Posterior cingulate gyrus (tissue), 11 donors: ENCODE results near the gene PIEZO2.

Experiments
- DNase-seq, 10 donors: peaks; one replicate each; pipeline versions ENCODE4 v3.0.0 to v3.0.0-alpha.2; 2020 to 2021; ENCODE audit warnings: mixed read lengths in 3 of 10
- intact Hi-C: fragments of 100-400 bp; cut with DNase I; formaldehyde crosslinking; loops from one replicate; pipeline ENCODE4 v1.15.1; 2023

PIEZO2 gene

DNA sequence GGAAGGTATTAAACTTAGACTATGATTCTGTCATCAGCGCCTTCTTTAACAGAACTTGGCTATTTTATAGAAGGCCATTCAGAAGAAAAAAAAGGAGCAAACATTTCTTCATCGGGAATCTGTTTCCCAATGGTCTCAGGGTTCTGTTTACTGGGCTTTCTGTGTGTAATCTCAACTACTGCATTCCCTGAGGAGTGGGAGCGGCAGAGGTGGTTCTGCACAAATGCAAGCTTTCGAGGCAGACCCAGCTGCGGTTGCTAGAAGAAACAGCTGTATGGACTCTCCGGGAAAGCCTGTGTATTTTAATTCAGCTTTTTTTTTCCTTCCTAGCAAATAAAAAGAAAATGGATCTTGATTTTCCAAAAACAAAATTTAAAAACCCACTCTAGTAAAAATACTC, 372.9 kb downstream of the PIEZO2 start:
- intact Hi-C loops = no loop called here
- DNase-seq = no peak

DNA sequence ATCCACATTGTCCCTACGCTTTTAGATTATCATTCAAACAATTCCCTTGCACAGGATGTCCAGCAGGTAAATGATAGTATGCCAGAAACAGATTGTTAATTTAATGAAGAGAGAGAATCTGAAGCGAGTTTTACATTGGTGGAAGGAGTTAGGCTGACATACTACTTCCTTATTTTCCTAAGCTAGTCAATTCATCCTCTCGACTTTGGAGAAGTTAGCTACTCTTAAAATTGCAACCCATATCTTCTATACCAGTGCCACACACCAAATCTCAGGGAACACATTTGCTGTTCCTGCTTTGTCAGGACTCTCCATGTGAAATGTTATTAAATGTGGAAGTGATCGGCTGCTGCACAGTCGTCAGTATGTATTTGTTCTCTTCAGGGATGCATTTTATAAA, 374.3 kb downstream of the PIEZO2 start:
- intact Hi-C loops = no loop called here
- DNase-seq = no peak

DNA sequence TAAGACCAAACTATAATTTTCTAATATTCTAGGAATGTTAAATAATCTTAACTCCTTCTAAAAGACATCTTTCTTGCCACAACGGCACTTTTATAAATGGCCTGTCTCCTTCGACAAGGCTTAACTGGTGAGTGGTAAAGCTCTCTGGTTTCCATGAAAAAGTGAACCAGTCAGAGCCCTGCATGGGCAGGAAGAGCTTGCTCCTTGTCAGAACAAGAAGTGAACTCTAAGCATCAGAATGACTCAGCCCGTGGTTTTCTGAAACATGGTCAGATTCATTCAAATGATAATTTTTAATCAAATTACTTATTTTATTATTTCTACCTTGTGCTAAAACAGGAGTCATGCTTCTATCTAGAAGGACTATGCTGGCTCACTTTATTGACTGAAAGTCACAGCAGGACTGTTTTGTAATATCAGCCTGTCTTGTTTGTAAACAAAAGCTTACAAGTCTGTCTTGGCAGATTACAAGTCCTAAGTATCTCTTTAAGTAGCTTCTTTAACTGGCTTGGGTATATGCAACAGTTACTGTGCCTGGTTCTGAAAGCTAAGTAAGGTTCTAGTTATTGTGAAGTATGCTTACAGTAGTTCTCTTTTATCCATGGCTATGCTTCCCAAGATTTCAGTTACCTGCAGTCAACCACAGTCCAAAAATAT, 378.2 kb downstream of the PIEZO2 start:
- intact Hi-C loops = no loop called here
- DNase-seq = no peak

DNA sequence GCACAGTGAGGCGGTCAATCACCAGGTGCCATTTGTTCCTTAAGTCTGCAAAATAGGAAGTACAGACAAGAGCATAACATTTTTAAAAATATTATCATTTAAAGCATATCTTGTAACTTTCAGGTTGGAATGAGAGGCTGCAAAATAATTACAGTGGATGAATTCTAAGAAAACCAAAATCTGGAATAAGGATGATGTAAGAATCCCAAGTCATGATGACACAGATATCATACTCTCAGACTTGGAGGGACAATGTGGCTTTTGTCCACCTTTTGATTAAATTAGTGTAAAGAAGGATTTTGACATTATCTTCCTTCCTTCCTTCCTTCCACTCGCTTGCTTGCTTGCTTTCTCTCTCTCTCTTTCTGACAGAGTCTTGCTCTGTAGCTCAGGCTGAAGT, 379.1 kb downstream of the PIEZO2 start:
- intact Hi-C loops = no loop called here
- no peak for DNase-seq

DNA sequence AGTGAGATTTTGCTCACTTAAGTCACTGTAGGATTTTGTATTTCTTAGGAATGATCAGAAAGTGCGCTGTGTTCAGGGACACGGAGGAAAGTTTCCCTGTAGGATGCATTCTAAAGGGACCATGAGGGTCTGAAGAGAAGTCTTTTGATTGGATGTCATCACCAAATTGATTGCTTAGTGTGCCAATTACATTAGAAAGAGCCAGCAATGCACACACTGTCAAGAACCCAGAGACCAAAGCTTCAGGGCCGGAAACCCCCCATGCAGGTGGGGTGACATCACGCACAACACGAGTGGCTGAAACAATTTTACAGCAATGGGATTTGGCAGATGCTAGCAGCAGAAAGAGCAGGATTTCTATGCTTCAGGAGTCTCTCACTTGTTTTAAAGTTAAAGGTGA, 381.1 kb downstream of the PIEZO2 start:
- intact Hi-C loops = no loop called here
- DNase-seq = no peak

DNA sequence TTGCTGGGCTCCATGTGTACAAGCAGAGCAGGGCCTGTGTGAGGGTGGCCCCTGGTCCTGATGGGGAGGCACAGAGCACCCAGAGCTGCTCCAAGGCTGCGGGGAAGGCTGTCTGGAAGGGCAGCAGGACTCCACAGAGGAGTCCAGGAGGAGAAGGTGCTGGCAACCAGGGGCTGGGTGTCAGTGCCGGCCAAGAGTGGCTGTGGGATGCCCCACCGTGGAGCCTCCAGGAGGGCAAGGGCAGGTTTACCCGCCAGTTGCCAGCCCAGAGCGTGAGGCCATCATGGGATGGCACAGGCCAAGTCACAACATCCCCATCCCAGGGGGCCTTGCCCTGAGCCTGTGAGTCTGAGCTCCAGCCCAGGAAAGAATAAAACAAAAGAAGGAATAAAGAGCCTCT, 381.7 kb downstream of the PIEZO2 start:
- DNase-seq = no peak
- intact Hi-C loops = no loop called here

DNA sequence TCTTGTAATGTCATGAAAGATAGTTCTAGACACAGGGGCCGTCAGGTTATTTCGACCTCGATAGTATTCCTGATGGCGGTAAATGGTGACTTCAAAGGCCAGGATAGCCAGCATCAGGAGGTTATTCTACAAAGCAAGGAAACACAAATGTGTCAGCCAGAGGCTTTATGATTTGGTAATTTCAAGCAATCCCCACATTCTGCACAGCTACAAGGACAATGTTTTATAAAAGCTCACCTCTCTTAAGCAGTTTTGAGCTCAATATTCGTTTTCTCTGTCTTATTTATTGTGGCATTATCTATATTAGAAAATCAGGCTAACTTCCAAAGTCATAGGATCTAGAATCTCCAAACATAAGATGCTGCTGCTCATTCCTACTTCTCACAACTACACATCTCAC, 388.4 kb downstream of the PIEZO2 start:
- no peak for DNase-seq
- intact Hi-C loops = no loop called here

DNA sequence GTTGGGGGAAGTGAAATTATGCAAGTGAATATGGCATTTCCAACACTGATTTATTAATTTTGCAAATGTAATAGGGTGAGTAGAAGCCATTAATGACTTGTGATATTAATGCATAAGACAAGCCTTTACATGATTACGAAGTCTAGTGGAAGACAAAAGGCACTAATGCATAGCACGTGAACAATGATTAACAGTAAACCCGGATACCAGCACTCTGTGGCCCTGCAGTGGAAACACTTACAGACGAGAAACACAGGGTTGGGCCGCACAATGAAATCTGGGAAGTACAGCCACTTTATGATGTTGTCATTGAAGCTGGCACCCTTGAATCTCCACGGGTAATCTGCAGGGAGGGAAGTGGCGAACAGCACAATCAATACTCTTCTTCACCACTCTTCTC, 390.1 kb downstream of the PIEZO2 start:
- intact Hi-C loops = no loop called here
- DNase-seq = no peak

DNA sequence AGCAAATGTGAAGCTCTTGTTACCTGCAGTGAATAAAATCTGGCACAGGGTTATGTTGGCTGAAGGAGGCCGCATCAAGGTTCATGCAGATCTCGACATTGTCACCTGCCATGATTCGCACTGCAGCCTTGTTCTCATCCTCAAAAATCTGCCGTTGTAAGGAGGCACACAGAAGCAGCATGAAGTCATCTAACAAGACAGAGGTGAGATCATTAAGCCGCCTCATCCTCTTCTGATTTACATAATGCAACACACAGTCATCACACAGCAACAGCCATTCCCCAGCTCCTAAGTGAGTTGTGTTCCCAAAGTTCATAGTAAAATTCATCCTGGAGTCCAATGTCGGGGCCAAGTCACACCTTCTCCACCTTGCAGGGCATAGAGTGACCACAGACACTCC, 391.4 kb downstream of the PIEZO2 start:
- intact Hi-C loops = no loop called here
- no peak for DNase-seq

DNA sequence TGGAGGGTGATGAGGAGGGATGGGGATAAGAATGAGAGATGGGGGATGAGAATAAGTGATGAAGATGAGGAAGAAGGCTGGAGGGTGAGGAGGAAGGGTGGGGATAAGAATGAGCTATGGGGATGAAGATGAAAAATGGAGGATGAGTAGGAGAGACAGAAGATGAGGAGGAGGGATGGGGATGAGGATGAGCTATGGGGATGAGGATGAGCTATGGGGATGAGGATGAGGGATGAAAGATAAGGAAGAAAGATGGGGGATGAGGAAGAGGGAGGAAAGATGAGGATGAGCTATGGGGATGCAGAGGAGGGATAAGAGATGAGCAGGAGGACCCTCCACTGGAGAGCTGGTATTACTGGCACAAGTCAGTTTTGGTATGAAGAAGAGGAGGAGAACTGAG, 392.0 kb downstream of the PIEZO2 start:
- intact Hi-C loops = no loop called here
- no peak for DNase-seq

DNA sequence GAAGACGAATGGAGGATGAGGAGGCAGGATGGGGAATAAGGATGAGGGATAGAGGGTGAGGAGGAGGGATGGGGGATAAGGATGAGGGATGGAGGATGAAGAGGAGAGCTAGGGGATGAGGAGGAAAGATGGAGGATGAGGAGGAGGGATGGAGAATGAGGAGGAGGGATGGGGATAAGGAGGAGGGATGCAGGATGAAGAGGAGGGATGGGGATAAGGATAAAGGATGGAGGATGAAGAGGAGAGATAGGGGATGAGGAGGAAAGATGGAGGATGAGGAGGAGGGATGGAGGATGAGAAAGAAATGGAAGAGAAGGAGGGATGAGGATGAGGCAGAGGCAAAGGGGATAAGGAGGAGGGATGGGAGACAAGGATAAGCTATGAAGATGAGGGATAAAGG, 393.5 kb downstream of the PIEZO2 start:
- no peak for DNase-seq
- intact Hi-C loops = no loop called here

DNA sequence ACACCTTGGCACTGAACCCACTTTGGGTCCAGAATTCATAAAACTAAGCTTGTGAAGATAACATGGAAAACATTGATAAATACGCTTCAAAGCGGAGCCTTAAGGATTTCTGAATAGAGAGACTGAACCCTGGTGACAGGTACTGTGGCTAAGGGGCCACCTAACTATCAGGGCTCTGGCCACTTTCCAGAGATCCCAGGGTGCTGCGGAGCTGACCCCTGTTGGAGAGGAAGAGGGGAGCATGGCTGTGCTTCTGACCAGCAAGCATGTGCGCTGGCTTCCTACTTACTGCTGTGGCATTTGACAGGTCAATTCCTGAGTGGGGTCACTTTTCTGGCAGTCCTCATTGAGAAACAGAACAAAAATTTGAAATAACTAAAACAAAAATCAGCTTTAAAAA, 395.2 kb downstream of the PIEZO2 start:
- intact Hi-C loops = no loop called here
- no peak for DNase-seq

DNA sequence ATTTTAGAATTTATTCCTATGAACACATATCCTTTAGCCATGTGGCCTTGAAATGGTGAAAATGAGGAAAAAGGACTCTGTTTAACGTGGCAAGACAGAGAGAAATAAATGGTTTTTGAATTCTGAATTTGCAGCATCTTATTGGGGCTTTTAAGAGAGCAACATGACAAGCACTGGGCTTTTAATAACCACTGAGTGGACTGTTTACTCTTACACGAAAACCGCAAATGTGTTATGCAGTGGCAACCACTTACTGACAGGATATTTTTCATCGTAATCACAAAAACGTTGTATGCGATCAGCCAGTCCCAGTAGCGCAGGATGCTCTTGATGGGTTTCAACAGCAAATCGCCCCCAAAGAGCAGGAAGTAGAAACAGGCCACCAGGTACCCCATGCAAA, 397.0 kb downstream of the PIEZO2 start:
- intact Hi-C loops = no loop called here
- DNase-seq = no peak

DNA sequence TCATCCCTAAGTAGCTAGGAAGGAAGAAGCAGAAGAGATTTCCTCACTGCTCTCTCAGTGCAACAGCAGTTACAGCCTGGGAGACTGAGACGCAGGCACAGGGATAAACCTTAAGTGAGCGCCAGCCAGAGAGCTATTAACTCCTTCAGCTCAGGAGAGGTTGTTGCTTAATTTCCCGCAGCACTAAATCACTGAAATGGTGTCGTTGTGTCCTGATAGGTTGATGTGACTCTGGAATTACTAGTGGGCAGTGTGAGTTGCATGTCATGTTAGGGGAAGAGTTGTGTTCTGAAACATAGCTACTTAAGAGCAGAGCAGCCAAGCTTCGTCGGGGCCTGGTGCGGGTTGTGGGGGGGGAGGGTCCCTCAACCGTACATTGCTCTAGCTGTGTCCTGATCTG, 397.7 kb downstream of the PIEZO2 start:
- intact Hi-C loops = no loop called here
- no peak for DNase-seq

DNA sequence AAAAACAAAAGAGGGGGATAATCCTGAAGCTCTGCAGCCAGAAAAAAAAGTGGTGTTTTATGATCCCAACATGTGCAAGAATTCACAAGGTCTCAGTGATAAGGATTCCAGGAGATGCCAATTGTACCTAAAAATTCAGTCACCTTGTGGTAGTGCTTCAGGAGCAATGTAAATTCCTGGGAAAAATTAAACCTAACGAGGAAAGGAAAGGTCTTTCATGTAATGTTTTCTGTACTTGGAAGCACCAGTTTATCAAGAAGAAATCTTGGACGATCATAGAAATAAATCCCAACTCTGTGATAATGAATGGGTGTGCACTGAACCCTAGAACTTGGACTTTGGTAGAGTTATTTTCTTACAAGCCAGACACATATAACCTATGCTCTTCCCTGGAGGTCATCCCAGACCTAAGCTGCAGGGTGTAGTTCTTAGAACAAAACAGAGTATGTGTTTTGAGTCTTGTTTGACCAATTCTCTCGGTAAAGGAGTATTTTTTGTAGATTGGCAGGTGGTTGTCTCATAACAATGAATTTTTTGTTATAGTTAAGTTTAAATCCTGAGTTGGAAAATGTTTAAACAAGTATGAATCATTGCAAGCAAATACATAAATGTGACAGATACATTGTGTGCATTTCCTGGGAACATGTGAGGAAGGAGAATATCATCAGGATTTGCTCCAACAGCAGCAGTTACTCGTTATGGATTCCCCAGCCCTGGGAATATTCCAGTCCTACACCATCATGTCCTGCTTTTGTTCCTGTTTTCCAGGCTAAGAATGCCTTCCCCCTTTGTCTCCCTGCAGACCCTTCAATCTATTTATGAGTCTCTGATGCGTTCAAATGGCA, 399.0 kb downstream of the PIEZO2 start:
- intact Hi-C loops = no loop called here
- DNase-seq = no peak

DNA sequence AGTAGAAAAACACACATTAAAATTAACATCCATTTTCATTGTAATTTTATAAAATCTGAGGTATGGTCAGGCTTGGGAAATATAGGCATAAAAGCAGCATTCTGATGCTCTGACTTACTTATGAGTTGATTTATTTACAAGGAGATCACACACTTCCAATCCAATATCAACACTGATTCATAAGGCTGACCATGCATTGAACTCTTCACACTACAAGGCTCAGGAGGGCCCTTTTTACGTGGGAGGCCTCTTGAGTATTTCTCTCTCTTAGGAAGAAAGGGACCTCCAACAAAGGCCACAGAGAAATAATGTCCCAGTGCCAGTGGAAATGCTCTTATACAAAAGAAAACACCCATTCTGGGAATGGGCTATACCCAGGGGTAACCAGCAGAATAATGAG, 400.7 kb downstream of the PIEZO2 start:
- intact Hi-C loops = no loop called here
- no peak for DNase-seq

DNA sequence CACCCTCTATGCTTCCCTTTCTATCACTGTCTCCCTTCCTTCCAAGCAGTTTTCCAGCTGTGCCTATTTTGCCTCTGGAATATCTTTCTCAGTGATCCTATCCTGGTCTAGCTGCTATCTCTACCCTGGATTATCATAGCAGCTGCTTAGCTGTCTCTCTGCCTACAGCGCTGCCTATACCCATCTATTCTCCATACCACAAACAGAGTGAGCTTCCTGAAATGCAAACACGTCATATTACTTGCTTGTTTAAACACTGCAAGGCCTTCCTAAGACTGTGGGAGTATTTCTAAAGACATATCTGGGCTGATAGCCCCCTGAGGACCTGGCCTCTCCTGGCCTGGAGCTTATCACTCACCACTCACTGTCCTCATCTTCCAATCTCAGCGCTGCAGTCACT, 403.4 kb downstream of the PIEZO2 start:
- no peak for DNase-seq
- intact Hi-C loops = no loop called here

DNA sequence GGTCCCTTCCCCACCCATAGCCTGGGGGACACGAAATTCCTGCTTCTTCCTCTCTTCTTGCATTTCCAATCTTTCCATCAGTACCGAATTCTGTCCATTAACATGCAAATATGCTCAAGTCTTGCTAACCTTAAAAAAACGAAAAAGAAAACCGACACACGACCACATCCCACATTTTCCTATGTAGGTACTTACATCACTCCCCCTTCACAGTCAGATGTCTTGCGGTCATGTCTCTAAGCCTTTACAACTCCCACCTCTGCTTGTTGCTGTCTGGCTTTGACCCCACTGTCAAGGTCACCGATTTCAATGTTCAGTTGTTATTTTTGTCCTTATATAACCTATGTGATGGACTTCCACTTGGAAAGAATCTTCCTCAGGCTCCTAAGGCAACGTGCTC, 404.1 kb downstream of the PIEZO2 start:
- DNase-seq = no peak
- intact Hi-C loops = no loop called here

DNA sequence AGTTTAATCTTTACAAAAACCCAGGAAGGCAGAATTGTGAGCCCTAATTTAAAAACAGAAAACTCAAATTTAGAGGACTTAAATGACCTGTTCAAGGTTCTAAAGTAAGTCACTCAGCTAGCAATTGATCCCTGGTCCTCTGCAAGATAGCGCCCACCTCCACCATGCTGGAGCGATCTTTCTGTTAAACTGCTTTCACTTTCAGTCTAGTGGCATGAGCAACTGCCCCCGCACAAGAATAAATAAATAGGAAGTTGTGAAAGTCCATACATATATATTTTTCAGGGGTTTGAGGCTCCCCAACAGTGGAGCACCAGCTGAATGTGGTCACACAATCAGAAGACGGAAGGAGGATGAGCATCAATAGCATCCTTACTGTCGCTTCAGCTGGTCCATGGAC, 405.6 kb downstream of the PIEZO2 start:
- intact Hi-C loops = no loop called here
- DNase-seq = no peak

DNA sequence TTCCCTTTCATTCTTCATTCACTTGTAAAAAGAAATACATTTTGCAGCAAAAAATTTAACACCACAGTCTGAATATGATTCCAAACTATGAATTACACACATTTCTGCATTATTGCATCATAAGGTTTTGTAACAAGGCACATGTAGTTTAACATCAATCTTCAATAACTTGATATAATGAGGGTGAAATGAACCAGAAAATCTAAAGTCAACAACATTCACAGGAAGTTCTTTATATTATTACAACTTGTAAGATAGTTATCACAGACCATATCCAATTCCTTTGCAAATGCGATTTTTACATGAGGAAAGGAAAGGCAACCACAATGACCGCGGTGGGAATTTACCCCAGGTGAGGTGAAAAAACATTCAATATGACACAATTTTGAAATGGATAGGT, 410.2 kb downstream of the PIEZO2 start:
- intact Hi-C loops = no loop called here
- no peak for DNase-seq

DNA sequence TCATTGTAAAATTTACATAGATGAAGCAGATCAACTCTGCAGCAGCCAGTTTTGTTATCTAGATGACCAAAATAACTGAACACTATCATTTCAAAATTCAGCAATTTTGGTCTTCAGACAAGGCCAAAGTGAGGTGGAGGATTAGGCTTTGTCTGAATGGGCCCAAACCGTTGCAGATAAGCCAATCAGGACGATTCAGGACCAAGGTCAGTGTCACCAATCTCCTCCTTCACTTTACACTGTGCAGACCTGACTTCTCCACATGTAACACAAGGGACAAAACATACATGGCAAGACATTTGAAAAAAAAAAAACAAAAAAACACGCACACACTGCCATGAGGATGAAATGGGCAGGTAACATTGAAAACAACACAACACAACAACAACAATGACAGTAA, 412.4 kb downstream of the PIEZO2 start:
- intact Hi-C loops = no loop called here
- no peak for DNase-seq

DNA sequence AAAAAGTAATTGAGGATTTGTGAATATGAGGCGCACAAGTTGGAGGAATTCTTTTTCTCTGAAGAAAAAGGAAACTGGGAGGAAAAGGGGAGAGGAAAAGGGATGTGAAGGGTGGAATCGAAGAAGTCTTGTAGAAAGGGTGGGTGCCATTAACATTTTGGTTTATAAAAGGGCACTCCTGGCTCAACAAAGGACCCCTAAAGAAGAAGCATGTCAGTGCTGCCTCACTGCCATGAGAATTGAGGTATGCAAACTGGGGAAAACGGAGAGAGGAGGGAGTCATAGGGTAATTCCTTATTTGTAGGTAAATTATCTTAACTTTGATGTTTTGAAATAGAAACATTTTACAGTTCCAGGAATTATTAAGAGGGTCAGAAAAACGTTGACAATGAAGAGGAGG, 416.4 kb downstream of the PIEZO2 start:
- intact Hi-C loops = no loop called here

More for the DNA sequence above, 416.4 kb downstream of the PIEZO2 start:
- DNase-seq = no peak
